GM21529 (cell line): ENCODE results near the gene GDPD4.

Experiments used
- ATAC-seq: cut with Tn5 transposase; IDR thresholded peaks from one replicate; pipeline ENCODE4 v1.9.1; 2021; ENCODE audit not compliant: unreplicated experiment

The GDPD4 gene

GRCh38 chr11:77176996-77177395, 124.5 kb downstream of the GDPD4 start:
- no peak for ATAC-seq

DNA sequence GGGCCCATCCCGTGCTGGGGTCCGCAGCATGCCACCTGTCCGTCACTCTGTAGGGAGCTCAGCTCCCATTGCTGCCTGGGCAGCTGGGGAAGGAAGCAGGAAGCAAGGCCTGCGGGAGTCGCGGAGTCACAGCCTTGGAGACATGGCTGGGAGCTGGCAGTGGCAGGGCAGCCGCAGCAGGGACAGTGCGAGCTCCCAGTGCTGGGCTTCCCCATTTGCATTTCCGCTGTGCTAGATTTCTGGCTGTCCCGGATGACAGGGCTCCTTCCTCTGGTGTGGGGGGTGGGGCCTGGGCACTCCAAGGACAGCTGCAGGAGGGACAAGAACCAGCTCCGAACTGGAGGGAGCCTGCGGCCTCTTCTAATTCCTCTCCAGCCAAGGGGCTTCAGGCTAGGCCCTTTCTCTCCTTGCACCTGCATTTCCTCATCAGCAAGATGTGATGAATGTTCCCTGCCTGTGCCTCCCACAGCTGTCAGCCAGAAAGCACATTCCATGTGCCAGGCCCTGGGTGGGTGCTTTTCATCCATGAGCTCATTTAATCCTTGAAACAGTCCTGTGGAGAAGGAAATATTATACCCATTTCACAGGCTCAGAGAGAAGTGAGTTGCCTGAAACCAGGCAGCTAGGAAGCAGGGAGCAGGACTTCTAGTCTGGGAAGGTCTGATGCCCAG, 125.5 kb downstream of the GDPD4 start:
- ATAC-seq, result no peak

- no peak for ATAC-seq
Measured at GRCh38 chr11:77175021-77175842, 126.3 kb downstream of the GDPD4 start.

DNA sequence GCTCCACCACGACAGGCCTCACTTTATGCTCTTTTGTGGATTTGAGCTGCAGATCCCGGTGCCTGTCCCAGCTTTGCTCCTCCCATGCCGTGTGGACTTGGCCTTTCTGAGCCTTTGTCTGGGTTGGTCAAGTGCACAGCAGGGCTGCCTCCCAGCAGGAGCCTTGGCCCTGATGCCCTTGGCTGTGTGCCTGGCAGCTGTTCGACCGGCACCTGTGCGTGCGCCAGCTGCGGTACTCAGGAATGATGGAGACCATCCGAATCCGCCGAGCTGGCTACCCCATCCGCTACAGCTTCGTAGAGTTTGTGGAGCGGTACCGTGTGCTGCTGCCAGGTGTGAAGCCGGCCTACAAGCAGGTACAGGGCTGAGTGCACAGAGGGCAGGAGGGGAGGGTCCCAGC, 126.9 kb downstream of the GDPD4 start:
- ATAC-seq, result no peak

DNA sequence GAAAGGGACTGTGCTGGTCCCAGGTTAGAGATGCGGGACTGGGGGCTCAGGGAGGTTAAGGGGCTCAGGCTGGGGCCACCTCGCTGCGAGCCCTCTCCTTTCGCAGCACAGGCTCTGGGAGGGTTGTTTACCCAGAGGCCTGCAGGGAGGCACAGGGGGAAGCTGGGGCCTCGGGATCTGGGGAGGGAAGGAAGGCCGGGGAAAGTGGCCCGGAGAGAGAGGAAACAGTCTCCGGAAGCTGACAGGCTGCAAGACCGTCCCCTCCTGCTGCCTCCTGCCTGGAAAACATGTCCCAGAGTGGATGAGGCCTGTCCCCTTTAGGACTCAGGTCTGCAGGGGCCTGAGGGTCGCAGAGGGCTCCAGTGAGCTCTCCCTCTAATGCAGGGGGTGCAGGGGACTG, 128.0 kb downstream of the GDPD4 start:
- no peak for ATAC-seq

- ATAC-seq, result no peak
Measured at GRCh38 chr11:77172666-77172982, 128.9 kb downstream of the GDPD4 start.

DNA sequence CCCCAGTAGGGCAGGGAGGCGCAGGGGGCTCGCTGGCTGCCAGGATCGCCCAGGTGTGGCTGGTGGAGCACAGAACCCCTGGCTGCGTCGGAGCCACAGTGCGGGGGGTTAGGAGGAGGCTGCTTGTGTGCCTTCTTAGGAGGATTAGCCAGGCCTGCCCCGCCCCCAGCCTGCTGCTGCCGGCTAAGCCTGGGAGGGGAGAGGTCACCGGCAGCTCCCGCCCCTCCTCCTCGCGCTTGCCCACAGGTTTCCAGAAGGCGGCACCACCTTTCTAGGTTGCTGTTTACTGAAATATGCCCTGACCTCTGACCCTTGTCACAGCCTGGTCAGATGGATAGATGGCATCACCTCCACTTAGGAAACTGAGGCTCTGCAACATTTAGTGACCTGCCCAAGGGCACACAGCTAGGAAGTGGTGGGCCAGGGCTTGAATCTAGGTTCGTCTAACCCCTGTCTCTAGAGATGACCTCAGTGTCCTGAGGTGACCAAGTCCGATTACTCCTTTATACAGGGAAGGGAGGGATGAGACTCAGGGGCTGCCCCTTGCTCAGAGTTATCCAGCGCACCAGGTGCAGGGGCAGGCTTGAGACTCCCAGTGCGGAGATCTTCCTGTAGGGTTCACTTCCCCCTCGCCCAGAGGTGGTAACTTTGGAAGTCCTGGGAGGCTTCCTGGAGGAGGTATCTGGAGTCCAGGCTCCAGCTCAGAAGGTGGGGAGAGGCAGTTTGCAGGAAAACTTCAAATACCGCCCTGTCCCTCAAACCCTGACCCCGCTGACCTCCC, 129.4 kb downstream of the GDPD4 start:
- ATAC-seq, result no peak

GRCh38 chr11:77171254-77171653, 130.2 kb downstream of the GDPD4 start:
- ATAC-seq, result no peak

DNA sequence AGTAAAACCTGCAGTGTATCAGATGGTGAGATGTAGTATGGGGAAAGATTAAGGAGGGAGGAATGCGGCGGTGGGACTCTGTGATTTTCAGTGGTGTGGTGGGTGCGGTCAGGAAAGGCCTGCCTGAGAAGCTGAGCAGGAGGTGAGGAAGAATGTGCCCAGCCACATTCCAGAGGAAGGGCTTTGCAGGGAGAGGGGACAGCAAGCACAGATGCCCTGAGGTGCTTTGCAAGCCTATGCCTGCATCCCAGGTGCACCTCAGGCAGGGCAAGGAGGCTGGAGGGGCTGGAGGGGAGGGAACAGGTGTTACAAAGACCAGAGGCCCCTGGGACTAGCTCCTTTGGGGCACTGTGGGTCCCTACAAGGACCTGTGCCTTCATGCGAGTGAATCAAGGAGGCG, 131.4 kb downstream of the GDPD4 start:
- no peak for ATAC-seq

- no peak for ATAC-seq
Measured at GRCh38 chr11:77167791-77168190, 133.7 kb downstream of the GDPD4 start.

DNA sequence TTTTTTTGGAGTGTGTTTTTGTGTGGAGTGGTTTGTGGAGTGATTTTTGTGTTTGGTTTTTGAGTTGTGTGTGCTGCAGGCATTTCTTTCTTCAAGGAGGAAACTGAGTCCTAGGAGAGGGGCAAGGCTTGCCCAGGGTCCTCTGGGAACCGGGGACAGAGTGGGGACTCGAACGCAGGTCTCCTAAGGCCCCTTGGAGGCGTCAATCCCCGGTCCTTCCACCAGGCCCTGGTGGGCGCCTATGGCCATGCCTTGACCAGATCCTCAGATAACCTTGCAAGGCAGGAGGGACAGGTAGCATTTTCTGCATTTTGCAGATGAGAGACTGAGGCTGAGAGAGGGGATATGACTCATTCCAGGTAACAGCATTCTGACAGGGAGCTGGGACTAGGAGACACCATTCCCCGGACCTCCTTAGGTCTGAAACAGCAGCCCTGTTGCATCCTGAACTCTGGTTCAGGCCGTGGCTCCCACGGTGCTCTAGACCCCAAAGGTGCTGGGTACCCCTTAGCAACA, 134.3 kb downstream of the GDPD4 start:
- no peak for ATAC-seq
